GM12878 (cell line): Measurements from ENCODE around the gene TAX1BP1. TPM values are rescaled to one million over a fixed set of nuclear protein-coding genes. Genes with fewer than 3 reads are reported as not detected.

Experiments used
- ATAC-seq: fragments of 200-7000 bp; cut with Tn5 transposase; 3 replicates; pipeline ENCODE4 v1.9.1; 2020; ENCODE audit warnings: mild to moderate bottlenecking, moderate library complexity
- BruUV-seq: library from RNA; stranded (reverse); fragments of 400-500 nt; replicated peaks from 2 replicates; lab custom pipeline; 2021; lab: Mats Ljungman, UMichigan
- CTCF ChIA-PET: fragments of 300-600 bp; sonication (Branson Sonifier 250); formaldehyde crosslinking; extraction: SDS; loops from one replicate; lab custom pipeline; 2021; ENCODE audit warnings: inconsistent platforms; lab: Yijun Ruan, JAX
- POLR2A ChIA-PET: fragments of 350-600 bp; formaldehyde crosslinking; extraction: SDS; loops from one replicate; lab custom pipeline; 2021; ENCODE audit warnings: inconsistent platforms; lab: Charles Lee
- RAD21 ChIA-PET: fragments of 300-600 bp; sonication (Branson Sonifier 250); formaldehyde crosslinking; loops from one replicate; lab custom pipeline; 2023; ENCODE audit warnings: antibody characterized with exemption; ENCODE audit not compliant: unreplicated experiment; lab: Charles Lee
- SMC1A ChIA-PET: fragments of 300-600 bp; sonication (Branson Sonifier 250); formaldehyde crosslinking; loops from one replicate; lab custom pipeline; 2023; ENCODE audit not compliant: unreplicated experiment, uncharacterized antibody; lab: Charles Lee
- DNase-seq: peaks from one replicate; pipeline ENCODE4 v3.0.0-alpha.2; 2011; ENCODE audit warnings: low read depth, low spot score
- FAIRE-seq: peaks from 3 replicates; lab custom pipeline; 2011; peaks lifted over from hg19 to GRCh38; lab: Jason Lieb, UNC
- H2AFZ ChIP-seq: 2 replicates; pipeline ENCODE4 v1.6.0; 2011; ENCODE audit warnings: low read depth, low read length, control low read depth; ENCODE audit not compliant: control insufficient read depth
- H3K27ac ChIP-seq: 2 replicates; pipeline ENCODE4 v1.5.1; 2011; ENCODE audit warnings: control low read depth; ENCODE audit not compliant: control insufficient read depth, insufficient read depth
- H3K27me3 ChIP-seq, 2 experiments: replicated peaks in 1 of 2; 2 replicates each; pipeline versions ENCODE4 v1.6.0 to v1.6.1; 2011; ENCODE audit warnings: low read length in 1 of 2; ENCODE audit not compliant: control insufficient read depth in 2 of 2, insufficient read depth in 2 of 2
- H3K36me3 ChIP-seq, 2 experiments: 2 replicates each; pipeline ENCODE4 v1.5.1; 2011; ENCODE audit warnings: low read length in 1 of 2; ENCODE audit not compliant: control insufficient read depth in 2 of 2, insufficient read depth in 2 of 2
- H3K4me1 ChIP-seq: 2 replicates; pipeline ENCODE4 v1.6.1; 2011; ENCODE audit warnings: mild to moderate bottlenecking, low read length, moderate library complexity, mixed read lengths; ENCODE audit not compliant: control insufficient read depth, insufficient read depth
- H3K4me2 ChIP-seq: 2 replicates; pipeline ENCODE4 v1.6.0; 2011; ENCODE audit warnings: control low read depth; ENCODE audit not compliant: control insufficient read depth, insufficient read depth
- H3K4me3 ChIP-seq: fragments of 200-600 bp; sonication (generic); 2 replicates; pipeline ENCODE4 v1.5.1; 2016
- H3K79me2 ChIP-seq: 2 replicates; pipeline ENCODE4 v1.6.0; 2011; ENCODE audit warnings: low read length; ENCODE audit not compliant: control insufficient read depth, insufficient read depth
- H3K9ac ChIP-seq: 2 replicates; pipeline ENCODE4 v1.8.0; 2011; ENCODE audit warnings: low read length, control low read depth, mixed read lengths; ENCODE audit not compliant: control insufficient read depth, insufficient read depth
- H3K9me3 ChIP-seq: replicated peaks from 3 replicates; pipeline ENCODE4 v1.5.1; 2011; ENCODE audit warnings: mild to moderate bottlenecking, low read length; ENCODE audit not compliant: control insufficient read depth, insufficient read depth
- H4K20me1 ChIP-seq: 2 replicates; pipeline ENCODE4 v1.6.0; 2011; ENCODE audit not compliant: control insufficient read depth, insufficient read depth
- CBX3 ChIP-seq: fragments of 200-600 bp; sonication (generic); IDR thresholded peaks from 2 replicates; pipeline ENCODE4 v1.6.1; 2016; ENCODE audit warnings: low read depth, borderline replicate concordance
- CREB1 ChIP-seq: IDR thresholded peaks from 2 replicates; pipeline ENCODE4 v1.6.1; 2012; ENCODE audit warnings: low read depth, mild to moderate bottlenecking, inconsistent platforms
- EGR1 ChIP-seq, 2 experiments: IDR thresholded peaks; 1 replicate in 1 of 2; 2 replicates in 1 of 2; pipeline ENCODE4 v1.6.1; 2011 to 2012; ENCODE audit warnings: low read depth in 2 of 2, low read length in 2 of 2, borderline replicate concordance in 1 of 2, mild to moderate bottlenecking in 1 of 2, moderate library complexity in 1 of 2
- ELK1 ChIP-seq: IDR thresholded peaks from 2 replicates; pipeline ENCODE4 v1.6.1; 2012; ENCODE audit warnings: low read depth, low read length, improper control_type of control experiment
- FOXK2 ChIP-seq: fragments of 450-650 bp; IDR thresholded peaks from 2 replicates; pipeline ENCODE4 v1.6.1; 2017; ENCODE audit warnings: mild to moderate bottlenecking, moderate library complexity
- IRF4 ChIP-seq: IDR thresholded peaks from 2 replicates; pipeline ENCODE4 v1.6.1; 2011; ENCODE audit warnings: low read depth, low read length
- KAT2A ChIP-seq: conservative IDR thresholded peaks from 2 replicates; pipeline ENCODE4 v1.6.1; 2011; ENCODE audit warnings: low read depth, low read length; ENCODE audit not compliant: control insufficient read depth
- MTA2 ChIP-seq: fragments of 450-650 bp; IDR thresholded peaks from 2 replicates; pipeline ENCODE4 v1.6.1; 2016; ENCODE audit warnings: low read depth, mild to moderate bottlenecking, moderate library complexity
- POLR2AphosphoS2 ChIP-seq: IDR thresholded peaks from 2 replicates; pipeline ENCODE4 v1.6.1; 2011; ENCODE audit warnings: low read depth, mild to moderate bottlenecking, low read length, improper control_type of control experiment, moderate library complexity
- PRDM15 ChIP-seq: fragments of 450-650 bp; formaldehyde crosslinking; IDR thresholded peaks from 2 replicates; pipeline ENCODE4 v1.4.0; 2020; ENCODE audit warnings: mild to moderate bottlenecking, moderate library complexity
- RAD21 ChIP-seq: IDR thresholded peaks from 2 replicates; pipeline ENCODE4 v1.6.1; 2011; ENCODE audit warnings: mild to moderate bottlenecking, low read depth, low read length, moderate library complexity; ENCODE audit not compliant: insufficient read depth
- WGBS: methylation state at CpG from one replicate; pipeline ENCODE4 v1.1.6; 2016; ENCODE audit warnings: low lambda C conversion rate; ENCODE audit not compliant: insufficient replicate concordance, insufficient coverage; ENCODE audit errors: missing lambda C conversion rate; 5-methylcytosine and 5-hydroxymethylcytosine counted together
- in situ Hi-C: fragments of 300-500 bp; cut with MboI; formaldehyde crosslinking; loops from 9 replicates; pipeline ENCODE4 v1.14.3; 2018; ENCODE audit warnings: mixed read lengths
- intact Hi-C: fragments of 100-400 bp; cut with micrococcal nuclease; formaldehyde crosslinking; loops from one replicate; pipeline ENCODE4 v1.14.2; 2022; ENCODE audit not compliant: unreplicated experiment
- polyA plus RNA-seq, 11 experiments: library from polyadenylated mRNA; depleted of rRNA in 4 of 11; unstranded in 6 of 11; stranded (reverse) in 5 of 11; fragments of >200 nt; fragmentation: Nextera tagmentation in 4 of 11; fragmentation: Illumina TruSeq in 1 of 11; extraction: Ambion mirVana in 4 of 11; extraction: Trizol in 1 of 11; gene quantifications; 1 replicate in 1 of 11; 2 replicates in 10 of 11; pipeline versions ENCODE4 v1.2.1 to v1.2.3, GENCODE V29; 2011 to 2016; ENCODE audit warnings: inconsistent platforms in 2 of 11, missing spikeins in 2 of 11, low read depth in 1 of 11
- total RNA-seq, 4 experiments: library from RNA; depleted of rRNA in 3 of 4; stranded (reverse); fragments of >200 nt in 3 of 4; fragmentation: Illumina TruSeq in 1 of 4; extraction: Trizol in 1 of 4; gene quantifications; 2 replicates each; pipeline versions ENCODE4 v1.2.1 to v1.2.3, GENCODE V29; 2013 to 2021
- TF ChIP-seq, protein P1 (sequence below): fragments of 450-650 bp; IDR thresholded peaks from 2 replicates; pipeline ENCODE4 v1.6.1; 2014; ENCODE audit warnings: mild to moderate bottlenecking
- TF ChIP-seq, protein P2 (sequence below): IDR thresholded peaks from 2 replicates; pipeline ENCODE4 v1.6.1; 2012; ENCODE audit warnings: mild to moderate bottlenecking, low read depth, low read length

TAX1BP1 gene
- total and polyA plus RNA-seq, 10 of the 15 experiments (the other 5 are each of a cell fraction or from before 2014, with no cell fraction given) = 30.8 to 105 (median 52.0) TPM

DNA sequence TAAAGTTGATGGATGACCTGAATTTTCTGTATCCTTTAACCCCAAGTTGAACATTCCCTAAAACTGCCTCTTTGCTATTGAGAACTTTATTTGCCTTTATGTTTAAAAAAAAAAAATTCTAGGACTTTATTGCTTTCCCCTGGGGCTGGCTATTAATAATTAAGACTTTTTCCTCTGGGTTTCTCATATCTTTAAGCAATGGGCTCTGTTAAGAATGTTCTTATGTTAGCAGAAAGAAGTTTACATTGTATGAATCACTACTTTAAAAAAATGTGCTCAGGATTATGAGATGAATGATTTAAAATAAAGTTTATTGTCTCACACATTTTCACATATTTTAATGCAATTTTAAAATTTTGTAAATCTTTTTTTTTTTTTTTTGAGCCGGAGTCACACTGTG lies 19.5 kb downstream of the TAX1BP1 start (continued):
- TF ChIP-seq, protein P1, sequence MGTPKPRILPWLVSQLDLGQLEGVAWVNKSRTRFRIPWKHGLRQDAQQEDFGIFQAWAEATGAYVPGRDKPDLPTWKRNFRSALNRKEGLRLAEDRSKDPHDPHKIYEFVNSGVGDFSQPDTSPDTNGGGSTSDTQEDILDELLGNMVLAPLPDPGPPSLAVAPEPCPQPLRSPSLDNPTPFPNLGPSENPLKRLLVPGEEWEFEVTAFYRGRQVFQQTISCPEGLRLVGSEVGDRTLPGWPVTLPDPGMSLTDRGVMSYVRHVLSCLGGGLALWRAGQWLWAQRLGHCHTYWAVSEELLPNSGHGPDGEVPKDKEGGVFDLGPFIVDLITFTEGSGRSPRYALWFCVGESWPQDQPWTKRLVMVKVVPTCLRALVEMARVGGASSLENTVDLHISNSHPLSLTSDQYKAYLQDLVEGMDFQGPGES = no peak
- TF ChIP-seq FOXK2 = no peak
- no peak for TF ChIP-seq CREB1
- no peak for TF ChIP-seq PRDM15 (CRISPR knock-in tag)

DNA sequence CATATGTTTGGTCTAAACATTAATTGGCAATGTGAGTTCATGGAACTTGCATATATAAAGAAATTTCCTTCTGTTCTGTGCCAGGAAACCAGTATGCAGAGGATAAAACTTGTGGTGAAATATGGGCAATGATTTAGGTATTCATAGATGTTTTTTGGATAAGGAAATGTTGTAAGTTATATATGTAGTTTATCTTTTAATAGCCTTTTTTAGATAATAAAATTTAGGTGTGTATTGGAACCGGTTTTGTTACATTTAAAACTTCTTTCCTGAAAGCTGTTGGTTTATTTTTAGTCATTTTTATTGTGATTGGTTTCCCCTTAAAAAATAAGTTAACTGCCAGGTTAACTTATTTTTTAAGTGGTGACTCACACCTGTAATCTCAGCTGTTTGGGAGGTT lies 22.1 kb downstream of the TAX1BP1 start:
- SMC1A ChIA-PET = interaction anchor here (2.2 kb wide), 1 partner anchor 12 kb away, joined by 8 read pairs; no protein-coding TSS in a partner anchor
- POLR2A ChIA-PET = no interaction called here
- H3K27ac ChIP-seq = no peak overlapping the region
- no peaks in the 10 kb centered on the region; the same call in 1 of the 2 replicates for H3K79me2 ChIP-seq
- no peak for FAIRE-seq
- intact Hi-C loops (no loop called here), in situ Hi-C loops (no loop called here)
- H3K4me2 ChIP-seq = no peak overlapping the region
- H3K36me3 ChIP-seq = peaks cover 0 to 6% of the 10 kb centered on the region in 2 experiments; a peak in 2 of 4 replicates
- 67% methylated on average over 1 of the region's 1 CpG for WGBS
- H4K20me1 ChIP-seq = no peaks in the 10 kb centered on the region
- H3K9ac ChIP-seq = no peak overlapping the region
- no TSS peak for BruUV-seq
- CTCF ChIA-PET = interaction anchor here (1.3 to 2.0 kb wide), 2 partner anchors 12 to 21 kb away, joined by 3 to 8 read pairs; no protein-coding TSS in a partner anchor
- no peak for ATAC-seq
- H2AFZ ChIP-seq = no peak overlapping the region
- H3K4me1 ChIP-seq = no peaks in the 10 kb centered on the region
- no peaks in the 10 kb centered on the region for H3K27me3 ChIP-seq
- DNase-seq = no peak
- no peak overlapping the region for H3K4me3 ChIP-seq
- RAD21 ChIA-PET = no interaction called here
- H3K9me3 ChIP-seq = no peaks in the 10 kb centered on the region; the same call in 2 of the 3 replicates
- no peak for TF ChIP-seq IRF4
- TF ChIP-seq, protein P2, sequence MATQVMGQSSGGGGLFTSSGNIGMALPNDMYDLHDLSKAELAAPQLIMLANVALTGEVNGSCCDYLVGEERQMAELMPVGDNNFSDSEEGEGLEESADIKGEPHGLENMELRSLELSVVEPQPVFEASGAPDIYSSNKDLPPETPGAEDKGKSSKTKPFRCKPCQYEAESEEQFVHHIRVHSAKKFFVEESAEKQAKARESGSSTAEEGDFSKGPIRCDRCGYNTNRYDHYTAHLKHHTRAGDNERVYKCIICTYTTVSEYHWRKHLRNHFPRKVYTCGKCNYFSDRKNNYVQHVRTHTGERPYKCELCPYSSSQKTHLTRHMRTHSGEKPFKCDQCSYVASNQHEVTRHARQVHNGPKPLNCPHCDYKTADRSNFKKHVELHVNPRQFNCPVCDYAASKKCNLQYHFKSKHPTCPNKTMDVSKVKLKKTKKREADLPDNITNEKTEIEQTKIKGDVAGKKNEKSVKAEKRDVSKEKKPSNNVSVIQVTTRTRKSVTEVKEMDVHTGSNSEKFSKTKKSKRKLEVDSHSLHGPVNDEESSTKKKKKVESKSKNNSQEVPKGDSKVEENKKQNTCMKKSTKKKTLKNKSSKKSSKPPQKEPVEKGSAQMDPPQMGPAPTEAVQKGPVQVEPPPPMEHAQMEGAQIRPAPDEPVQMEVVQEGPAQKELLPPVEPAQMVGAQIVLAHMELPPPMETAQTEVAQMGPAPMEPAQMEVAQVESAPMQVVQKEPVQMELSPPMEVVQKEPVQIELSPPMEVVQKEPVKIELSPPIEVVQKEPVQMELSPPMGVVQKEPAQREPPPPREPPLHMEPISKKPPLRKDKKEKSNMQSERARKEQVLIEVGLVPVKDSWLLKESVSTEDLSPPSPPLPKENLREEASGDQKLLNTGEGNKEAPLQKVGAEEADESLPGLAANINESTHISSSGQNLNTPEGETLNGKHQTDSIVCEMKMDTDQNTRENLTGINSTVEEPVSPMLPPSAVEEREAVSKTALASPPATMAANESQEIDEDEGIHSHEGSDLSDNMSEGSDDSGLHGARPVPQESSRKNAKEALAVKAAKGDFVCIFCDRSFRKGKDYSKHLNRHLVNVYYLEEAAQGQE = no peak
- no peak for TF ChIP-seq KAT2A
- TF ChIP-seq FOXK2 = no peak
- TF ChIP-seq EGR1 (IDR thresholded peaks at IDR 0.05; ENCODE audit: borderline replicate concordance in 1 of 2, low read depth in 2 of 2, low read length in 2 of 2) = no peak
- TF ChIP-seq ELK1 = no peak
- TF ChIP-seq POLR2AphosphoS2 = no peak
- no peak for TF ChIP-seq RAD21
- TF ChIP-seq MTA2 = no peak
- no peak for TF ChIP-seq CBX3
